HG03196 (cell line): Measurements from ENCODE around the gene PIK3C2G.

Experiments
- ATAC-seq: cut with Tn5 transposase; IDR thresholded peaks from one replicate; pipeline ENCODE4 v1.9.1; 2021; ENCODE audit not compliant: unreplicated experiment

PIK3C2G gene

DNA sequence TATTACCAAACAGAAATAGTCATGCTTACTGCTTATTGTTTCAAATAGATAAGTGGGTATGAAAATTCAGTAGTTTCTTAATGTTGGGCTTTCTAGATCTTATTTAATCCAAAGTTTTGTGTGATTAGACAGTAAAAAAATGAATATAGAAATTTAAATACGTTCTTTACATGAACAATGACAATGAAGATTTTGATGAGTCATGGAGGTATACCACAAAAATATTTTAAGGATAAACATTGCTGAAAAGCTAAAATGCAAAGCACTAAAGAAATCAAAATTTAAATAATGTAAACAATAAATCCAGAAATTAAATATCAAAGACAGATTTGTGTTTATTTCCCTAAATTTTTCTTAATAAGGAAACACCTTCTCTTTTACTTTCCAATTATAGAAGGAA, 78.3 kb downstream of the PIK3C2G start:
- ATAC-seq: no peak

DNA sequence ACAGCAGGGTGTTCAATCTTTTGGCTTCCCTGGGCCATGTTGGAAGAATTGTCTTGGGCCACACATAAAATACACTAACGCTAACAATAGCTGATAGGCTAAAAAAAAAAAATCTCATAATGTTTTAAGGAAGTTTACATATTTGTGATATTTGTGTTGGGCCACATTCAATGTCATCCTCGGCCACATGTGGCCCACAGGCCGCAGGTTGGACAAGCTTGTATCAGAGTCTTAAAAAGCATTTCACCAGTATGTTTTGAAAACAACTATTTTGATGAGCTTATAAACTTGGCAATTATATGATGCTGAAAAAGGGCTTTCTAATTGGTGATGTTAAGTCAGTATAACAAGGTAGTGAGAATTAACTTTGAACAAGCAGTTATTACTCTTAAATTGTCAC, 78.9 kb downstream of the PIK3C2G start:
- no peak for ATAC-seq

DNA sequence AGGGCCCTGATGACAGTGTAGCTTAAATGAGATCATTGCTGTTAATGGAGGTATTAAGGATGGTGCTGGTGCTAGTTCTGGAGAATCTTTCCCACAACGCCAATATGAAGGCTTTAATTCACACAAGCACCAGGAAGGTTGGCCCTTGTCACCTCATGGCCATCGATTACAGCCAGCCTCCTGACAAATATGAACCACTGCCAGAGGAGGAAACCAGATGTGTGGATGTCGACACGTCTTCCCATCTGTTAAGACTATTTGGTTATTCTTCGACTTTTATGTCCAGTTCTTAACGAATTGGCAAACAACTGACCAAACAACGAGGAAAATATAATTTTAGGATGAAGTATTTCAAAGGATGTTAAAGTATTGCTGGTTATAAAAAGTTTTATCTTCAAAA, 79.5 kb downstream of the PIK3C2G start:
- no peak for ATAC-seq

DNA sequence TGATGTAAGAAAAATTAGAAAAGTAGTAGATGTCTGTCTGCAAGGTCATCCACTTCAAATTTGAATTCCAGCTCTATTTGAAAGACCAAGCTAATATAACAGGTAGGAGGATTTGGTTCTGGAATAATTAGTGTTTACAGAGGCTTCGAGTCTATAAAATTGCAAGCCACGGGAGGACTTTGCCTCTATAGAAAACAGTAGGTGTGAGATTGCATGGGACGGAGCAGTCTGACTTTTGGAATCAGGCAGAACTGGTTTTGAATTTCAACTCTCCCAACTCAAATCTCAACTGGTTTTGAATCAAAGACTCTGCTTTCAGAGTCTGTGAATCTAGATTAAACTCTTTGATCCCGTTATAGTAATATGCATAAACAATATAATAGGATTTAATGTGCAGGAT, 82.4 kb downstream of the PIK3C2G start:
- ATAC-seq: no peak

DNA sequence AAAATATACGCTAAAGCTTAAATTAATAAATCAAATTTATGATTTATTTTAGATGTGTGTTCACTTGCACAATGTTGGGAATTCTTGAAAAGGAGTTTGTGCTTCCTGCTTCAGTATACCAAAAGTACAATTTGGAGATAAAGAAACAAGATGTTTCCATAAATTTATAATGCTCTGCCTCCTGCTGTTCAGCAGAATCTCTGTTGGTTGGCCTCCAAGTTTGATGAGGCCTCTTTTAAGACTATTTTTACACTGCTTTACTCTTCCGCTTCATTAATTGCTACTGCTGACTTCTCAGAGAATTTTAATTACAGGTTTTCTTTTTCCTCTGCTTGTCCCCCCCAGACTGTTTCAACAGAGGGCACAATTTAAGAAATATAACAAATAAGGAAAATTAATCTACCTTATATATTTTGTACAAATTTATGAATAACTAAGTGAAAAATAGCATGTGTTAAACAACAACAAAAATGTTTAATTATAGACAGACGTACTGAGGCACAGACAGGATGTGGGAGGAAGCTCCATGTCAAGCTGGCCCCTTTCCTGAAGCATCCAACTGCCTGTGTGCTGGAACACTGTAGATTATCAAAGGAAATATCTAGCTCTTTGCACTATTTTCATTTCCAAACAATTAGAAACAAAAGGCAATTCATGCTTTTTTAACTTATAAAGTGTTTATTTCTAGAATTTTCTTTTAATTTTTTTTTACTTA, 83.9 kb downstream of the PIK3C2G start:
- no peak for ATAC-seq

DNA sequence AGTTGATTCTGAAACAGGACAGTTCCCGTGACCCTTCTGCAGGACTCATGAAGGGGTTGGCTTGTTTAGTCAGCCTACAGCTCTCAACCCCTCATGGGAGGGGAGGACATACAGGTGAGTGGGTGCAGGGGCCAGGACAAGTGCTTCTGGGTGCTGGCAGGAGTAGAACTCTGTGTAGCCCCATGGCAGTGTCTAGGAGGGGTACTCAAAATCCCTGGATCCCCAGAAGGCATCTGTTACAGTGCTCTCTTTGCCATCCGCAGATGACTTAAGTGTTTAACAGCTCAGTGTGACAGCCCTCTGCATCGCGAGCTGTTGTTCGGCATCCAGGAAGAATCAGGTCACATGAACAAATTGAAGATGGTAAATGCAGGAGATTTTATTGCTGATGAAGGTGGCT, 91.0 kb downstream of the PIK3C2G start:
- ATAC-seq: no peak

DNA sequence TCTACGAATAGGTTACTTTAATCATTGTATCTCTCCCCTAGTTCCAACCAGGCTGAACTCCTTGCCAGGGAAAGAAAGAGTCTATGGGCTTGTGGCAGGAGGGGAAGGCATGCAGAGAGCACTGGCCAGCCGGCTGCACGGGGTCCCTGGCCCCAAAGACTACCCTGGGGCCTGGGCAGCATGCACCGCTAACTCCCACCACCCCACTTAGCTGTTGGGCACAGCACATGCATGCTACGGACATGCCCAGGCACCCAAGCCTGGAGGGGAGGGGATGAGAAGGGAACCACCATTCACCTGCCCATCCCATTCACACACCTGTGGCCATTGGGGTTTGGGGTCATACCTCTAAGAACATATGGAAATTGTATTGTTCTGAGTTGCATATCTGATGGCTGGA, 94.1 kb downstream of the PIK3C2G start:
- no peak for ATAC-seq

DNA sequence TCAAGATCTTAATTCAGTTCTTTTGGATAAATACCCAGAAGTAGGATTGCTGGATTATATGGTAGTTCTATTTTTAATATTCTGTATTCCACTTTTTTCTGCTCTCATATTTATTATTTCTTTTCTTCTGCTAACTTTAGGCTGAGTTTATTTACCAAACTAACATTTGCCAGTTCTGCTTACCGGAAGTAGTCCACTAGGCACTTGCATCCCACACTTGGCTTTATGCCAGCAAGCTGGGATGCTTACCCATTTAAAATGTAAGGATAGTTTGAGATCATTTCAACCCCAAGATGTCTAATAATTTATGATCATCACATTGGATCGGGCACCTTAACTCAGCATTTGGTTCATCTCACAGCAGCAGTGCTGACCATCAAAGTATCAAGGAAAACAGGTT, 96.8 kb downstream of the PIK3C2G start:
- ATAC-seq: no peak

DNA sequence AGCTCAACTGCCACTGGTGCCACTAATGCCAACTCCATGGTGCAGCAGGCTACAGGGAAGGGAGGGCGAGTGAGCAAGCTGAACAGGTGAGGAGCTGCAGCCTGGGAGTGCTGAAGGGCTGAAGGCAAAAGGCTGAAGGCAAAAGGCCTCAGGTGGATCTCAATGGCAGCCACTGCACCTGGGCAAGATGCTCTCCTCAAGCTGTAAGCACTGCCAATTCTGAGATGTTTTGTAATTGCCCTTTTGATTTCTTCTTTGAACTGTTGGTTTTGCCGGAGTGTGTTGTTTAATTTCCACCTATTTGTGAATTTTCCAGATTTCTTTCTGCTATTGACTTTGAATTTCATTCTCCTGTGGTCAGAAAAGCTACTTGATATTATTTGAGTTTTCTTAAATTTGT, 97.6 kb downstream of the PIK3C2G start:
- ATAC-seq: no peak

DNA sequence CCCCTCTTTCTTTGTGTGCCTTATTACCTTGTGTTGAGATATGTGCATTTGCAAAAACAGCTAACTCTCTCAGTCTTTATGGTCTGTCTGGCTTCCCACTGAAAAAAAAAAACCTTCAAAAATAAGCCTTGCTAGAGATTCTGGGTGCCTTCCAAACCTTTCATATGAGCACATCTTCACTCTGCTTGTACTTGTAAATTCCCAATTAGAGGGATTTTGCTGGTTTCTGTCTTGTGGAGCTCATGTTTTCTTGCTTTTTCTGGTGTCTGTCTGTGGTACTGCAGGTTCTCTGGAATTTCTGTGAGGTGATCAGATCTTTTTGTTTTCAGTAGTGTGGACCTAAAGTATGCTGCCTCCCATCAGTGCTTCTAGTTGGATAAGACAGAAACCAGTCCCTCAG, 100.1 kb downstream of the PIK3C2G start:
- ATAC-seq: no peak

DNA sequence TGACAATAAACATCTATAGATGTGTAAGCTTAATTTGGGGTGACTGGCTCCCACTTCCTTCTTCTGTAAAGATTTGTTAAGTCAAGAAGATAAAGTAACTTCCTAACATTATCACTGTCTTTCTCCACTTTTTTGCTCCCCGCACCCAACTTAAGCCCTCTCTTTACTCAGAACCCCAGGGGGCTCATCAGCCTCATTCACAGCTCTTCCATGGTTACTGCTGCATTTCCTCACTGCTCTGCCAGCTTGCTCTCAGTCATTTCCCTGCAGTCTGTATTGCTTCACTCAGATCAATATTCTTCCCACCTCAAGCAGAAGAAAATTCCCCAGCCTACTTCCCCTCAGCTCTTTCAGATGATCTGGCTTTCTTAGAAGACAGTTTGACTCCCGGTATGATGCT, 102.0 kb downstream of the PIK3C2G start:
- no peak for ATAC-seq

DNA sequence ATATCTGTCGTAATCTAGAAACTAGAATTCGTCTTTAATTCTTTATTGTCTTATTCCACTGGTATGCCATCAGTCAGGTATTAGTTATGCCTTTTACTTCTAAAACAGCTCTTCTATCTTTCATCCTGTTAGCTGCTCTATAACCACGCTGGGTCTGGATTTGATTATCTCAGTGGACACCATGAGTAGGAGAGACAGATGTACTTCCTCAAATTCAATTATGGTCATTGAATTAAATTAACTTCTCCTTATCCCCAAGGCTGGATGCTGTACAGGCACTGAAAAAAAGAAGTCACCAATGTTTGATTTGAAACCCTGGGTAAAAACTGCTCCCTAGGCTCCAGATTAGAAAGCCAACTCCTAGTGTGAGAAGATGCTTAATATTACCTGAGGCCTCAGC, 107.3 kb downstream of the PIK3C2G start:
- no peak for ATAC-seq

DNA sequence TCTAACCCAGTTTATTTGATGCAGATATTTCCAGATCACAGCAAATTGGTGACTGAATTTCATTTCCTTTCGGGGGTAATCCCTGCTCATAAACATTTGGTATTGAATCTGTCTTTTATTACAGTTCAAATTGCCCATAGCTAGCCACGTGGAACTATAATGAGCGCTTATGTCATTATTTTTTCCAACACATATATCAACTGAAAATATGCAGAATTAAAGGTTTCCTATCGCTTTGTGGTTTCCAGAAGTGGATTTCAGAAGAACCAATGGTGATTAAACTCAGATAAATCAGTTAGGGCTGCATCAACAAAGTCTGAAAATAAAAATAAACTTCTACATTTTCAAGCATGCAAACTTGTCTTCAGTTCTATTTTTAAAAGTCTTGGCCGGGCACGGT, 111.9 kb downstream of the PIK3C2G start:
- no peak for ATAC-seq

DNA sequence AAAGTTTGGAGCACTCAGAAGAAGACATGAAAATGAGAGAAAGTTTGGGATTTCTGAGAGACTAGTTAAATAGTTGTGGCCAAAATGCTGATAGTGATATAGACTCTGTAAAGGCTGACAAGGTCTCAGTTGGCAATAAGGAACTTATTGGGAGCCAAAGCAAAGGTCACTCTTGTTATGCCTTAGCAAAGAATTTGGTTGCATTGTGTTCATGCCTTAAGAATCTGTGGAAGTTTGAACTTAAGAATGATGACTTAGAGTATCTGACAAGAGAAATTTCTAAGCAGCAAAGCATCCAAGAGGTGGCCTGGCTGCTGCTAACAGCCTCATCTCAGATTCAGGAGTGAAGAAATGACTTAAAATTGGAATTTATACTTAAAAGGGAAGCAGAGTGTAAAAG, 113.8 kb downstream of the PIK3C2G start:
- no peak for ATAC-seq

DNA sequence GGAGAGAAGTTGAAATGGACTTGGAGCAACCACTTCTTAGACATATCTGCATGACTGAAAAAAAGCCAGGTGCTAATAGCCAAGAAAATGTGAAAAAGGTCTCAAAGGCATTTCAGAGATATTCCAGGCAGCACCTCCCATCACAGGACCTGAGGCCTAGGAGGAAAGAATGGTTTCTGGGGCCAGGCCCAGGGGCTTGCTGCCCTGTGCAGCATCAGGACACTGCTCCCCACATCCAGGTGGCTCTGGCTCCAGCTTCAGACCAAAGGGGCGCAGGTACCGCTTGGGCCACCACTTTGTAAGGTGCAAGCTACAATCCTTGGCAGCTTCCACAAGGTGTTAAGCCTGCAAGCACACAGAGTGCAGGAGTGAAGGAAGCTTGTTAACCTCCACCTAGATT, 114.3 kb downstream of the PIK3C2G start:
- ATAC-seq: no peak

DNA sequence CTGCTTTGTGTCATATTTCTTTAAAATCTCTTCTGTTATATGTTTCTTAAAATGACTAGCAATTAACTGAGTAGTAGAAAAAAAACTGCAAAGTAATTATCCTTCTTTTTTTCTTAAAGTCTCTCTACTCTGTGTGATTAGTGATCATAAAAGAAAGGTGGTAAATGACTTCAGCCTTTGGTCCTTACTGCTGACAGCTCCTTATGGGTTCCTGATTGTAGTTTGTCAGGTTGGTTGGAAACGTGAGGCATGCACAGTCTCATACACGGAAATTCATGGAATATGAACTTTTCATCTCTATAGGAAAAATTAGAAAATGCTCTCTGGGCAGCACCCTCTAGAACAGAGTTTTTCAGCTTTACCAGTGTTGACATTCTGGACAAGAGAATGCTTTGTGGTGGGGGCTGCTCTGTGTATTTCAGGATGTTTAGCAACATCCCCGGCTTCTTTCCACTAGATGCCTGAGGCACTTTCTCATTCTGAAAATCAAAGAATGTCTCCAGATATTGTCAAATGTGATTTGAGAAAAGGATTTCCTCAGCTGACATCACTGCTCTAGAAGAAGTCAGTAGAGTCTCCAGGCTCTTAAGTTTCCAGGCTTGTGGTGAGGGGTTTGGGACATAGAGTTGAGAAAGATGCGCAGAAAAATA, 121.0 kb downstream of the PIK3C2G start:
- no peak for ATAC-seq

DNA sequence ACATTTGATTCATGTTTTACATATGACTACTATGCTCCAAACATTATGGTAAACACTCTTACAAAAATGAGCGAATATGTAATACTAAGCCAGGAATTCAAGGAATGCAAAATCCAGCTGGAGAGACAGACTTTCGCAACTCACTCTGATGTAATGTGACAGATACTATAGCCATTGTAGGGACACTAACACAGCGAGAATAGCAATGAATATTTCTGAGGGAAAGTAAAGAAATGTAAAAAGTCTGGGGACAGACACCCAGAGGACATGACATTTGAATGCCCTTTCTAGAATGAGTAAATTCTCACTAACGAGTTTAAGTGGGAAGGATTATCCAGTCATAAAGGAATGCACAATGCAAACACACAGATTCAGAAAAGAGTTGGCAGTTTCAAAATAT, 121.9 kb downstream of the PIK3C2G start:
- ATAC-seq: no peak

DNA sequence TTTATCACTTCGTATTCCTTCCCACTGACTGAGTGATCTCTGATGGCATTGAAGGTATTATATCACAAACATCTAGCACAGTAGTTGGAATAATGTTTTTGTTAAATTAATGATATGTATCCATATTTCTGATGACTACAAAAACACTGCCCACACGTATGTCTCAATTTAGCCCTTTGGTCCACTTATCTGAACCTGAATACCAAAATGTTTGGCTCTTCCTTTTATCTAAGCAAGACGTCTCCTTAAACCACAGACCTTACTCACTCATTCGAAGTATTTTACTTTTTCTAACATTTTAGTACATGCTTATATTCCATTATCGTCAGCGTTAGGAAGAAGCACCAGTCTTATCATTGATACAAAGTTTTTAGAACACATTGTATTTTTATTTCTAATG, 126.4 kb downstream of the PIK3C2G start:
- ATAC-seq: no peak

DNA sequence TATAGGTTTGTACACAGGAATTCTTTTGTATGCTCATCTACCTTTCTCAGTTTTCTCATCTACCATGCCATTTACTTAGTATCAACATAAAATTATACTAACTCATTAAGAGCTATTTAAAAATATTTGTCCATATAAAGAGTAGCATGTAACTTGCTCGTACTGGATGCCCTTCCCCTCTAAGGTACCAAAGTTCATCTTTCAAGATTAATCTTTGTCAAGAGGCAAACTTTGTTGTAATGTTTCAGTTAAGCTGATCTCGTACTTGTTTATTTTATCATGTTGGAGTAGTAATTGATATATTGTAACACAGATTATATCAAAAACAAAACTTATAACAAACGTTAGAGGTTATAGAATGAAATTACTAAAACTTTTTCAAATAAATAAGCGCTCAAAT, 128.5 kb downstream of the PIK3C2G start:
- no peak for ATAC-seq

DNA sequence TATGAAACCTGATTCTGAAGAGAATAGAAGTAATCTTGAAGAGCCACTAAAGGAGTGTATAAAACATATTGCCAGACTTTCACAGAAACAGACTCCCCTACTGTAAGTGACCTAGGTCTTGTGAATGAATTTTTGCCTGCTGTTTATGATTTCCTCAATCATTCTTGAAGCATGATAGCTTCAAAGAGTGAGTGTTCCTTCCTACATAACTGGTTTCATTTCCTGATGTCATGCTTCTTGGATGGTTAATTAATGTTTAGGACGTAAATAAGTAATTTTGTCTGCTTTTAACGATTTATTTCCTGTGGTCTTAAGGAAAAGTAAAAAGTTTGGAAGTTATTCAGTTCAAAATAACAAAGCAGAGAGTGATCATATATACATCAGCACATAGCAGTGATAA, 129.8 kb downstream of the PIK3C2G start:
- no peak for ATAC-seq

DNA sequence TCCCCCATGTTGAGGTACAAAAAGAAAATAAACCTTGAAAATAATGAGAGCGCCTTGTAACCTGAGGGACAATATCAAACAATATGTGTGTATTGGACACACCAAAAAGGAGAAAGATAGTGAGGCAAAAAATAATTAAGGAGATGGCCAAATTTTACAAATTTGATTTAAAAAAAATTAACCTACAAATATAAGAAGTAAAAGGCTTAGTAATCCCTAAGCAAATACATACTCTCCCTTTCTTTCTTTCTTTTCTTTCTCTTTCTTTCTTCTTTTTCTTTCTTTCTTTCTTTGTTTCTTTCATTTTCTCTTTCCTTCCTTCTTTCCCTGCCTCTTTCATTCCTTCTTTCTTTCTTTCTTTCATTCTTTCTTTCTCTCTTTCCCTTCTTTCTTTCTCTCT, 133.4 kb downstream of the PIK3C2G start:
- ATAC-seq: no peak

DNA sequence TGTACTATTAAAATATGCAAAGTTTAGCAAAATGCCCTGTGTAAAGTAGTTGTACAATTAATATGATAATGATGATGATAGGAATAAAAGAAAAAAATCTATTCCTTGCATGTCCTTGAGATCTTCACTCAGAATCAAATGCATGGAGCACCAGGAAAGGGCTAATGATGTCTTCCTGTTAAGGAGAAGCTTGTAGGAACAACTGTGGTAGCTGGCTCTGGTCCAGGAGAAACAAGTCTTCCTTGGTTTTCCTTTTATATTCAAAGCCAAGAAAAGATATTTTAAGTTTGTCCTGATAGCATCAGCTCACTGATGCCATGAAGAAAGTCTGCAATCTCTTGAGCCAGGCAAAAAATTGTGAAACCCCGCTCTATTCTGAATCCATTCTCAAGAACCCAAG, 138.9 kb downstream of the PIK3C2G start:
- ATAC-seq: no peak
